Measurements from ENCODE around the gene BARX2. TPM values are rescaled to one million over a fixed set of nuclear protein-coding genes. Genes with fewer than 3 reads are reported as not detected.

The BARX2 gene
- total and polyA plus RNA-seq, 2 of the 4 experiments (the other 2 are of a cell fraction) = not detected

DNA sequence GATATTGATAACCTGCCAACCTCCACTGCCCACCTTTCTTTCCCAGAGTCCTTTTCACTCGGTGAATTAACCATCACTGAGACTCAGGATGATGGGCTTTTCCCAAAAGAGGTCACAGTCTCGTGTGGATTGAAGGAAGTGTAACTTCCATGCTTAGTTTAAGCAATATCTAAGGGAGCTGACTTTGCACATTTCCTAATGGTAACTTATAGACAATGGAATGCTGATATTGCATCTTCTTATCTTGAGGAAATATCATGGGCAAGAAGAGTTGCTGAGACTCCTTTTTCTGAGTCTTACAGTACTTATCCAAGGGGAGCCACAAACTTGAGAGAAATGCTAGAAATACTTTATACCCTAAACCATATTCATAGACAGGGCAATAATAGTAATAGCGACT, 8.8 kb downstream of the BARX2 start:
- H4K5ac ChIP-seq (ENCODE audit: low read depth, low read length) = no peak overlapping the region
- intact Hi-C loops (cut with micrococcal nuclease) (no loop called here), dilution Hi-C loops (cut with HindIII; ENCODE audit: low sequenced_read_pairs, unreplicated experiment) (no loop called here), in situ Hi-C loops (cut with MboI; ENCODE audit: low sequenced_read_pairs) (no loop called here)
- no peak overlapping the region for H3K4me2 ChIP-seq (ENCODE audit: low read depth, low read length)
- no peak overlapping the region for H3K14ac ChIP-seq (replicated peaks; ENCODE audit: low read depth, low read length)
- no peaks in the 10 kb centered on the region for H3K9me3 ChIP-seq (ENCODE audit: control insufficient read depth, insufficient read depth, low read length)
- no peak overlapping the region for H2BK15ac ChIP-seq (ENCODE audit: low read depth, low read length)
- no peaks in the 10 kb centered on the region for H3K36me3 ChIP-seq (ENCODE audit: control insufficient read depth, insufficient read depth, low read length)
- no peak overlapping the region for H3K18ac ChIP-seq (ENCODE audit: low read depth, low read length)
- CTCF ChIA-PET = no interaction called here
- no peak for DNase-seq
- no peak overlapping the region for H4K8ac ChIP-seq (ENCODE audit: low read depth in 2 of 2, low read length in 2 of 2)
- no peaks in the 10 kb centered on the region for H3K9me1 ChIP-seq (ENCODE audit: insufficient read depth, low read length)
- peaks cover 4% of the 10 kb centered on the region for H3K27me3 ChIP-seq (ENCODE audit: control insufficient read depth, insufficient read depth, low read length)
- H3K4me1 ChIP-seq (ENCODE audit: control insufficient read depth, insufficient read depth, low read length) = no peaks in the 10 kb centered on the region
- H2BK20ac ChIP-seq (ENCODE audit: low read depth, low read length) = no peak overlapping the region
- H3K79me1 ChIP-seq (ENCODE audit: low read depth in 1 of 2, low read length in 2 of 2) = no peaks in the 10 kb centered on the region
- no TSS peak for BruUV-seq (replicated peaks)
- H3K4me3 ChIP-seq (ENCODE audit: insufficient read depth, low read depth, low read length) = no peak overlapping the region
- no peak overlapping the region for H2AFZ ChIP-seq (replicated peaks; ENCODE audit: low read length, poor library complexity)
- H4K20me1 ChIP-seq (ENCODE audit: insufficient read depth, low read length) = no peaks in the 10 kb centered on the region
- H2BK5ac ChIP-seq (ENCODE audit: low read depth, low read length, poor library complexity, severe bottlenecking) = no peak overlapping the region
- POLR2A ChIA-PET (ENCODE audit: unreplicated experiment) = no interaction called here
- H4K91ac ChIP-seq (ENCODE audit: insufficient read depth, low read depth, low read length) = no peak overlapping the region
- peak; percentile 61 for TF ChIP-seq MAFK (IDR thresholded peaks at IDR 0.05; ENCODE audit: low read depth, low read length)
- TF ChIP-seq, protein P1, sequence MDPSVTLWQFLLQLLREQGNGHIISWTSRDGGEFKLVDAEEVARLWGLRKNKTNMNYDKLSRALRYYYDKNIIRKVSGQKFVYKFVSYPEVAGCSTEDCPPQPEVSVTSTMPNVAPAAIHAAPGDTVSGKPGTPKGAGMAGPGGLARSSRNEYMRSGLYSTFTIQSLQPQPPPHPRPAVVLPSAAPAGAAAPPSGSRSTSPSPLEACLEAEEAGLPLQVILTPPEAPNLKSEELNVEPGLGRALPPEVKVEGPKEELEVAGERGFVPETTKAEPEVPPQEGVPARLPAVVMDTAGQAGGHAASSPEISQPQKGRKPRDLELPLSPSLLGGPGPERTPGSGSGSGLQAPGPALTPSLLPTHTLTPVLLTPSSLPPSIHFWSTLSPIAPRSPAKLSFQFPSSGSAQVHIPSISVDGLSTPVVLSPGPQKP (IDR thresholded peaks at IDR 0.05; ENCODE audit: borderline replicate concordance, low read depth, low read length) = no peak
- no peak overlapping the region for H3K4ac ChIP-seq (ENCODE audit: low read depth, low read length)
- ATAC-seq (ENCODE audit: low read depth) = no peak
- H2BK120ac ChIP-seq (ENCODE audit: low read depth, low read length) = no peak overlapping the region
- H2AK5ac ChIP-seq (ENCODE audit: low read depth, low read length) = no peak overlapping the region
- H3K27ac ChIP-seq (ENCODE audit: insufficient read depth, low read length) = no peak overlapping the region
- no peak overlapping the region for H3K23ac ChIP-seq (ENCODE audit: low read depth, low read length)
- no CpG with 5 or more reads among the region's 3 CpGs for WGBS, 2 experiments (ENCODE audit: extremely low coverage in 2 of 2, insufficient read length in 1 of 2)
- H3K56ac ChIP-seq (ENCODE audit: extremely low read depth, insufficient read depth, low read length) = no peak overlapping the region
- no peak overlapping the region for H3K9ac ChIP-seq (ENCODE audit: low read depth, low read length)
- H2AK9ac ChIP-seq (replicated peaks; ENCODE audit: low read depth, low read length, poor library complexity) = no peak overlapping the region

Measured in IMR-90 (cell line).